ENCODE measurements around the gene R3HDM4.

DNA sequence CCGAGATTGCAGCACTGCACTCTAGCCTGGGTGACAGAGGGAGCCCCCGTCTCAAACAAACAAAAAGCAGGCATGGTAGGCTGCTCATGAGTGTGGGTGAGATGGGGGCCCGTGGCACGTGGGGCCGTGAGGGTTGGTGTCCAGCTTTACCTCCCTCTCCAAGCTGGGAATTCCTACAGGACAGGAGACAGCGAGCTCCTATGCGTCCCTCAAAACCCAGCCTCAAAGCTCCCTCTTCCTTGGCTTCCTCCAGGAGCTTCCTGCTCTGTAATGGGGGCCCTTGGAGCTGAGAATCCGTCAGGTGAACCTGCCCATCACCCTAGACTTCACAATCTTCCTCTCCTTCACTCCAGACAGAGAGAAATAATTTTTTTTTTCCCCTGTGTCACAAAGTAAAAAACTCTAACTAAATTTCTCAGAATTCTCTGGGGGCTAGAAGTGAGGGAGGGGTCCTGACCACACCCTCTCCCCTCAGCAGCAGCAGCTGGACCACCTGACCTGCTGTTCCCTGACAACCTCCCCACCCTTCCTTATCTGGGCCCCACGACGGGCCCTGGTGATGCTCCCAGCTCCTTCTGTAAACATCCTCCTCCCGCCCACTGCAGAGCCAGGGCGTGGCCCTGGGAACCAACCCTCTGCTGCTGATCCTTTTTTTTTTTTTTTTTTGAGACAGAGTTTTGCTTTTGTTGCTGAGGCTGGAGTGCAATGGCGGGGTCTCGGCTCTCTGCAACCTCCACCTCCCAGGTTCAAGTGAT, 49.0 kb upstream of the R3HDM4 start:
- TF ChIP-seq, protein P1, sequence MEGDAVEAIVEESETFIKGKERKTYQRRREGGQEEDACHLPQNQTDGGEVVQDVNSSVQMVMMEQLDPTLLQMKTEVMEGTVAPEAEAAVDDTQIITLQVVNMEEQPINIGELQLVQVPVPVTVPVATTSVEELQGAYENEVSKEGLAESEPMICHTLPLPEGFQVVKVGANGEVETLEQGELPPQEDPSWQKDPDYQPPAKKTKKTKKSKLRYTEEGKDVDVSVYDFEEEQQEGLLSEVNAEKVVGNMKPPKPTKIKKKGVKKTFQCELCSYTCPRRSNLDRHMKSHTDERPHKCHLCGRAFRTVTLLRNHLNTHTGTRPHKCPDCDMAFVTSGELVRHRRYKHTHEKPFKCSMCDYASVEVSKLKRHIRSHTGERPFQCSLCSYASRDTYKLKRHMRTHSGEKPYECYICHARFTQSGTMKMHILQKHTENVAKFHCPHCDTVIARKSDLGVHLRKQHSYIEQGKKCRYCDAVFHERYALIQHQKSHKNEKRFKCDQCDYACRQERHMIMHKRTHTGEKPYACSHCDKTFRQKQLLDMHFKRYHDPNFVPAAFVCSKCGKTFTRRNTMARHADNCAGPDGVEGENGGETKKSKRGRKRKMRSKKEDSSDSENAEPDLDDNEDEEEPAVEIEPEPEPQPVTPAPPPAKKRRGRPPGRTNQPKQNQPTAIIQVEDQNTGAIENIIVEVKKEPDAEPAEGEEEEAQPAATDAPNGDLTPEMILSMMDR (IDR thresholded peaks at IDR 0.05), result no peak
- TF ChIP-seq ZFX (IDR thresholded peaks at IDR 0.05; ENCODE audit: borderline replicate concordance), result no peak

Data from 22Rv1 (cell line).